Activated T-cell treated with anti-CD3 and anti-CD28 coated beads, Interleukin-2, amount 50 U/mL, for 4 hours (primary cell): ENCODE data around the gene PDE4B. TPM values are rescaled to one million over a fixed set of nuclear protein-coding genes. Genes with fewer than 3 reads are reported as not detected.
"Not testable (repeated sequence)": the region's sequence is repeated elsewhere in the genome, so short reads cannot be mapped to it uniquely, and the experiment has no call there.

Experiments used
- ATAC-seq, 2 donors: fragments of 200-7000 bp; cut with Tn5 transposase; one replicate each; pipeline ENCODE4 v1.10.0; 2021
- DNase-seq: peaks from one replicate; pipeline ENCODE4 v3.0.0-alpha.2; 2020
- H3K27me3 Mint-ChIP-seq: one replicate; pipeline ENCODE4 v1.8.0; 2021; ENCODE audit warnings: low read depth, mixed read lengths
- H3K36me3 Mint-ChIP-seq: one replicate; pipeline ENCODE4 v1.8.0; 2022; ENCODE audit warnings: mixed read lengths; ENCODE audit not compliant: insufficient read depth
- H3K4me1 Mint-ChIP-seq: one replicate; pipeline ENCODE4 v1.8.0; 2021; ENCODE audit warnings: low read depth, mixed read lengths
- H3K4me3 Mint-ChIP-seq: one replicate; pipeline ENCODE4 v1.8.0; 2021; ENCODE audit warnings: mild to moderate bottlenecking, moderate library complexity, mixed read lengths
- H3K9me3 Mint-ChIP-seq: one replicate; pipeline ENCODE4 v1.8.0; 2021; ENCODE audit warnings: mixed read lengths
- total RNA-seq, 3 donors: library from RNA; stranded (reverse); gene quantifications; one replicate each; pipeline ENCODE4 v1.2.1, GENCODE V29; 2021

Gene PDE4B
- total RNA-seq, 3 donors from 2014 or later, result 18.8 to 31.5 (median 20.8) TPM

- Mint-ChIP-seq H3K27me3 (no peaks in the 10 kb centered on the region), H3K9me3 (no peaks in the 10 kb centered on the region), H3K4me1 (peaks cover 7% of the 10 kb centered on the region), H3K36me3 (no peaks in the 10 kb centered on the region), H3K4me3 (no peak overlapping the region)
- ATAC-seq (peak in 1 of 2 donors; percentile 27), DNase-seq (no peak)
Measured at GRCh38 chr1:66316464-66317247, 524.0 kb downstream of the PDE4B start.

DNA sequence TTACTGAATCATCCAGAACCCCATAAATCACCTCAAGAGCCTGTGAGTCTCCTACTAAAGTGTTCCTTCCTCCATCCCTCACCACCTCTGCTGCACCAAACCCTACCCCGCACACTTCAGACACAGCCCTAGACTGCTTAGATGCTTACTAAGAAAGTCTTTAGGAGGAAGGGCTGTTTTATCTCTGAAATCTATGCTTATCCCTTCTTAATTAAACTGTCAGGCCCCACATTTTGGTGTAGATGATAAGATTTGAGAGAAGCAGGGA, 524.5 kb downstream of the PDE4B start:
- no peak for DNase-seq
- no peak for ATAC-seq
- H3K4me1 Mint-ChIP-seq, result peaks cover 7% of the 10 kb centered on the region
- H3K9me3 Mint-ChIP-seq, result no peaks in the 10 kb centered on the region
- no peaks in the 10 kb centered on the region for H3K36me3 Mint-ChIP-seq
- H3K4me3 Mint-ChIP-seq, result no peak overlapping the region
- no peaks in the 10 kb centered on the region for H3K27me3 Mint-ChIP-seq

DNA sequence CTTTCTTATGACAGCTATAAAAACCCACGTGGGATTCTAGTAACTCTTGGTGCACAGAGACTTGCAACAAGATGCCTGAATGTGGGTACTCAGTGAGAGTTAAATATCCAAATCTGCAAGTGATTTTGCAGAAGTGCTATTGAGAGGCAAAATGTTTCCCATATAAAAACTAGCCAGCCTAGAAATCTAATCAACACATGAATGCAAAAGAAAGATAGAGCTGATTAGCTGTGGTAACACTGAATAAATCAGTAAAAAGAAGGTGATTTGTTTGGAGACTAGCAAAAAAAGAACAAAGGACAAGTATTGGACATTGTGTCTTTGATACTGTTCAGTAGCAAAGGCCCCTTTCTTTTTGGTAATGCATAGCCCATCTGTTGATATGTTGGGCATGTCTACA, 527.5 kb downstream of the PDE4B start:
- Mint-ChIP-seq H3K36me3 (no peaks in the 10 kb centered on the region), H3K4me1 (peaks cover 22% of the 10 kb centered on the region), H3K27me3 (no peaks in the 10 kb centered on the region), H3K4me3 (no peak overlapping the region), H3K9me3 (no peaks in the 10 kb centered on the region)
- ATAC-seq (no peak), DNase-seq (no peak)

DNA sequence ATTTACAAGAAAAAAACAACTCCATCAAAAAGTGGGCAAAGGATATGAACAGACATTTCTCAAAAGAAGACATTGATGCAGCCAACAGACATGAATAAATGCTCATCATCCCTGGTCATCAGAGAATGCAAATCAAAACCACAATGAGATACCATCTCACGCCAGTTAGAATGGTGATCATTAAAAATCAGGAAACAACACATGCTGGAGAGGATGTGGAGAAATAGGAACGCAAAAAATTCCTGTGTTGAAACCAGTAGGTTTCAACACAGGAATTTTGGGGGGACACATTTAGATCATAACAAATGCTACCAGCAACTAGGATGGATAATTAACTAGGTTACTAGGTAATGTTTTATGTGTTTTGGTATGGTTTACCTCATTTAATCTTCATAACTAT, 529.8 kb downstream of the PDE4B start:
- not testable (repeated sequence) for H3K9me3 Mint-ChIP-seq, H3K4me3 Mint-ChIP-seq, H3K36me3 Mint-ChIP-seq, DNase-seq, ATAC-seq, H3K27me3 Mint-ChIP-seq
- H3K4me1 Mint-ChIP-seq, result peaks cover 29% of the 10 kb centered on the region

GRCh38 chr1:66323958-66324625, 531.4 kb downstream of the PDE4B start:
- H3K9me3 Mint-ChIP-seq, result no peaks in the 10 kb centered on the region
- ATAC-seq (no peak), DNase-seq (no peak)
- H3K4me1 Mint-ChIP-seq, result peaks cover 39% of the 10 kb centered on the region
- H3K27me3 Mint-ChIP-seq, result no peaks in the 10 kb centered on the region
- no peak overlapping the region for H3K4me3 Mint-ChIP-seq
- no peaks in the 10 kb centered on the region for H3K36me3 Mint-ChIP-seq

DNA sequence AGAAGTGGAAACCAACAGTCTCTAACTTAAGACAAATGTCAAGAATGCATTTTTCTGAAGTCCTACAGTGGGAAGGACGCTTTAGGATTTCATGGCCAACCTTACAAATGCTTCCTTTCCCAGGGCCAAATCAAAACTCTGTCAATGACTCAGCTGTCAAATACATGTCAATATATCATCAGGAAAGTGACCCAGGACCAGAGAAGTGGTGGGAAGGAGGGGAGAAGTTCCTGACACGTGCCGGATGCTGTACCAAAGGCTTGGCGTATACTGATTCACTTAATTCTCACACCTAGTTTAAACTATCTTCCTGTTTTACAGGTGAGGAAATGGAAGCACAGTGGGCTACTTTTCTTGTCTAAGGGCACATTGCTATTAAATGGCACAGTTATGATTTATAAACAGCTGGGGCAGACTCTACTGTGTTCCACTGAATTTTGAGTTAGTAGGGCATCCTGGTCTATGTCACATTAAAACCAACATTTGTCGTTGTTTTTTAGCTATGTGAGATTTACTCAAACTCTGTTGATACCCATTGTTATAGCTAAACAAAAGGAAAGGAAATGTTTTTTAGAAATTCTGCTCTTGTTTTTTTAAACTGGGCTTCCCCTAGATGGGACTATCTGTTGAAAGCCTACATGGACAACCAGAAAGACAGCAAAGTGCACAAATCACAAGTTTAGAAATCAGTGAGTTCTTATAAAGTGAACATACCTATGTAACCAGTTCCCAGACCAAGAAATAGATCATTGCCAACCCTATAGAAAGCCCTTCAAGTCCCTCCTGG, 533.1 kb downstream of the PDE4B start:
- ATAC-seq (no peak), DNase-seq (no peak)
- Mint-ChIP-seq H3K9me3 (no peaks in the 10 kb centered on the region), H3K4me1 (peaks cover 55% of the 10 kb centered on the region), H3K27me3 (no peaks in the 10 kb centered on the region), H3K4me3 (no peak overlapping the region), H3K36me3 (no peaks in the 10 kb centered on the region)

DNA sequence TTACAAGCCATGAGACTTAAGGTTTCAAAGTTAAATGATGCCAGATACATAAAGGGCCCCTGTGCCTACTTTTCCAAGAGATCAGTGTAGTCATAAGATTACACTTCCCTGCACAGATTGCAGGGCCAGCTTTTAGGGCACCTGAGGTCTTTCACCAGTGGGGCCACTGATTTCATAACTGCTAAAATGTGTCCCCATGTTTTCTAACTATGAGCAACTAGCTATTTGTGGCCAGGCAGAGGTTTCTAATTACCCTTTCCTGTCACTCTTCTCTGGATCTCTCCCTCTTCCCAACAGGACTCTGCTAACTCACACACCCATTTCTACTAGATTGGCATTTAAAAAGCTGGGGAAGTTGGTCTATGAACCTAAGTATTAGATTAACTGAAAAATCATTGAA, 534.2 kb downstream of the PDE4B start:
- ATAC-seq (no peak), DNase-seq (no peak)
- Mint-ChIP-seq H3K27me3 (no peaks in the 10 kb centered on the region), H3K4me1 (peaks cover 61% of the 10 kb centered on the region), H3K36me3 (no peaks in the 10 kb centered on the region), H3K4me3 (no peak overlapping the region), H3K9me3 (no peaks in the 10 kb centered on the region)

DNA sequence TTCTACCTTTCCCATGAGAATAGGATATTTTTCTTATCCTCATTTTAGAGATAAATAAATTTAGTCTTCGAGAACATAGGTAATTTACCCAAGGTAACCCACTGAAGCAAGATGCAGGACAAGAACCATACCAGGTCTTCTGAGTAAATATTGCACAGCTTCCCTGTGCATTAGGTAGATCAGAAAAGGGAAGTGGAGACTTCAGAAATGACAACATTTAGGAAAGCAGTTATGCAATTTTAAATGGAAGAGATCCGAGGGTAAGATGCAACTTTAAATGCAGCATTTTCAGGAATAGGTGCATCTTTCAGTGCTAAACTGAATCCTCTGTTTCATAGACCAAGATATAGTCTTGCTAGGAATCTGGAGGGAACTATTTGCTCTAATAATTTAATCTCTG, 534.9 kb downstream of the PDE4B start:
- DNase-seq (no peak), ATAC-seq (no peak)
- no peaks in the 10 kb centered on the region for H3K27me3 Mint-ChIP-seq
- H3K9me3 Mint-ChIP-seq, result no peaks in the 10 kb centered on the region
- peaks cover 64% of the 10 kb centered on the region for H3K4me1 Mint-ChIP-seq
- H3K4me3 Mint-ChIP-seq, result no peak overlapping the region
- H3K36me3 Mint-ChIP-seq, result no peaks in the 10 kb centered on the region

DNA sequence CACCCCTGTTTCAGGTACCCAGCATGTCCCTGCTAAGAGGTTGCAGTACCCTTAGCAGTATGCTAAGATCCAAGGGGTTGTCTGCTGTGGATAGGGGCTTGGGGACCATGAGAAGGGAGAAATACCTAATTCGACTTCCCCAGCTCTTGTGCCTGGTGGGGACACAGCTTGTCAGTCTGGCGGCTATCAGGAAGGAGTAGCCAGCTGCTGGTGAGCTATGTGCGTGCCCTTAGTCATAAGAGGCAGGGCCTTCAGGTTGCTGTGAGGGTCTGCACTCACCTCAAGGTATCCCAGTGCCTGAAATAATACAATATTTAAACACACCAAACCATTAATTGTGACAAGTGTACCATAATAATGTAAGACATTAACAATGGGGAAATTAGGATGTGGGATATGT, 536.2 kb downstream of the PDE4B start:
- Mint-ChIP-seq H3K4me1 (peaks cover 62% of the 10 kb centered on the region), H3K9me3 (no peaks in the 10 kb centered on the region), H3K4me3 (no peak overlapping the region), H3K36me3 (peaks cover 4% of the 10 kb centered on the region), H3K27me3 (no peaks in the 10 kb centered on the region)
- ATAC-seq (no peak), DNase-seq (no peak)

- no peaks in the 10 kb centered on the region for H3K27me3 Mint-ChIP-seq
- ATAC-seq (peak; percentile 28 to 46), DNase-seq (no peak)
- peak overlapping the region; percentile 99 for H3K4me3 Mint-ChIP-seq
- H3K36me3 Mint-ChIP-seq, result peaks cover 11% of the 10 kb centered on the region
- no peaks in the 10 kb centered on the region for H3K9me3 Mint-ChIP-seq
- peaks cover 54% of the 10 kb centered on the region for H3K4me1 Mint-ChIP-seq
Measured at GRCh38 chr1:66330722-66331141, 538.0 kb downstream of the PDE4B start.

- H3K4me3 Mint-ChIP-seq, result peak overlapping the region; percentile 99
- ATAC-seq, result peak; percentile 39 to 54
- peaks cover 11% of the 10 kb centered on the region for H3K36me3 Mint-ChIP-seq
- H3K4me1 Mint-ChIP-seq, result peaks cover 59% of the 10 kb centered on the region
- peak; percentile 49 for DNase-seq
- no peaks in the 10 kb centered on the region for H3K27me3 Mint-ChIP-seq
- no peaks in the 10 kb centered on the region for H3K9me3 Mint-ChIP-seq
Measured at GRCh38 chr1:66331658-66332547, 539.2 kb downstream of the PDE4B start.

GRCh38 chr1:66332548-66332901, 539.8 kb downstream of the PDE4B start:
- Mint-ChIP-seq H3K27me3 (no peaks in the 10 kb centered on the region), H3K9me3 (no peaks in the 10 kb centered on the region), H3K4me3 (peak overlapping the region; percentile 99), H3K36me3 (peaks cover 15% of the 10 kb centered on the region), H3K4me1 (peaks cover 63% of the 10 kb centered on the region)
- peak; percentile 1 to 3 for ATAC-seq
- DNase-seq, result no peak

DNA sequence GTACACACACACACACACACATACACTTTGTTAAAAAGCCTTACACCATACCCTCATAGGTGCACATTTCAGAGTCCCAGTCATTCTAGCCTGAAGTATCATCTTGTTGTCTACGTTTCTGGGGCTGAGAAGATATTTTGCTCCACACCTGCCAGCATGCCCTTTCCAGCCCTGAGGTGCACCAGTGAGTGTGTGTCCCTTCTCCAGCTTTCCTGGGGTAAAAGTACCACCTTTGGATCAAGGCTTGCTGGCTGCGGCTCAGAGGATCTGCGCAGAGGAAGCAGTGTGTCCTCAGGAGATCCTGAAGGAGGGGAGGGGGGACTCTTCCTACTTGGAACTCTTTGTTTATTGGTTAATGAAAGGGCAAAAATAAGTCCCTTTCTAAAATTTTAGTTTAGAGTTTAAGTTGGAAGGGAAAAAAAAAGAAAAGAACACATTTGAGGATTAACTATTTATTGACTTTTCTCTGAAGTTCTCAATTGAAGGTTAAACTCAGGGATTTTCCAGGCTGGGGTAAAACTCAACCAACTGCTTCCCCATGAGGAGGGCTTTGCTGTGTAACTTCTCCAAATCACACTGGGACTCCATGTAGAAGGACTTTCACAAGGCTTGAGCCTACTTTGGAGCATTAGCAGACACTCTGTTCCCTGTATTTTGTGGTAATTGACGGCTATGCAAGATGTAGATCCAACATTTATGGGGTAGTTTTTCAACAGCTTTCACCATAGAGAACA, 540.9 kb downstream of the PDE4B start:
- Mint-ChIP-seq H3K4me1 (peaks cover 67% of the 10 kb centered on the region), H3K27me3 (no peaks in the 10 kb centered on the region), H3K36me3 (peaks cover 18% of the 10 kb centered on the region), H3K9me3 (no peaks in the 10 kb centered on the region), H3K4me3 (peak overlapping the region; percentile 99)
- ATAC-seq (no peak), DNase-seq (no peak)
